Measurements from ENCODE around the gene FYN.

GRCh38 chr6:111844921-111845320 lies 28.3 kb downstream of the FYN start:
- TF ChIP-seq POLR2A (IDR thresholded peaks at IDR 0.05) (no peak), CTCF (IDR thresholded peaks at IDR 0.05) (no peak)
